ENCODE data around the gene RHBDD1.

DNA sequence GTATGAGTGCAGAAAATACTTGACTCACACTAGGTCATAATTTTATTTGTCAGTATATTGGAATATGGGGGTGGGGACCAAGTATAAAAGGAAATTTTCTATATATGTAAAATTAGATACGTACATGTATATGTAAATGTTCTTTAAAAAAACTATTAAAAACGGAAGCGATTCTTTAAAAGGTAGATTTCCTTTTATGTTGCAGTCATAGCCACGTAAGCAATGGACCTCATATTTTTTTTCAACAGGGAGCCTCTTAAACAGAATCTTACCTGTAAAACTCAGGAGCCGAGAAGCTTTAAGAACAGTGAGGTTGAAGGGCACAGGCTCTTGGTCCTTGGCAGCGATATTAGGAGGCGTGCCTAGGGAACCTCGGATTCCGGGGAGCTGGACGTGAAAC lies 3.3 kb downstream of the RHBDD1 start:
- TF ChIP-seq, protein P1, sequence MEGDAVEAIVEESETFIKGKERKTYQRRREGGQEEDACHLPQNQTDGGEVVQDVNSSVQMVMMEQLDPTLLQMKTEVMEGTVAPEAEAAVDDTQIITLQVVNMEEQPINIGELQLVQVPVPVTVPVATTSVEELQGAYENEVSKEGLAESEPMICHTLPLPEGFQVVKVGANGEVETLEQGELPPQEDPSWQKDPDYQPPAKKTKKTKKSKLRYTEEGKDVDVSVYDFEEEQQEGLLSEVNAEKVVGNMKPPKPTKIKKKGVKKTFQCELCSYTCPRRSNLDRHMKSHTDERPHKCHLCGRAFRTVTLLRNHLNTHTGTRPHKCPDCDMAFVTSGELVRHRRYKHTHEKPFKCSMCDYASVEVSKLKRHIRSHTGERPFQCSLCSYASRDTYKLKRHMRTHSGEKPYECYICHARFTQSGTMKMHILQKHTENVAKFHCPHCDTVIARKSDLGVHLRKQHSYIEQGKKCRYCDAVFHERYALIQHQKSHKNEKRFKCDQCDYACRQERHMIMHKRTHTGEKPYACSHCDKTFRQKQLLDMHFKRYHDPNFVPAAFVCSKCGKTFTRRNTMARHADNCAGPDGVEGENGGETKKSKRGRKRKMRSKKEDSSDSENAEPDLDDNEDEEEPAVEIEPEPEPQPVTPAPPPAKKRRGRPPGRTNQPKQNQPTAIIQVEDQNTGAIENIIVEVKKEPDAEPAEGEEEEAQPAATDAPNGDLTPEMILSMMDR (conservative IDR thresholded peaks at IDR 0.05; ENCODE audit: low read depth, low read length), result no peak
- no peak for TF ChIP-seq EZH2 (IDR thresholded peaks at IDR 0.05; ENCODE audit: borderline replicate concordance, low read depth, low read length, poor library complexity, severe bottlenecking)

Data from A673 (cell line).